GM12891 (cell line): ENCODE data around the gene MRTFB.

Experiments used
- POLR2A ChIP-seq: IDR thresholded peaks from 2 replicates; pipeline ENCODE4 v1.6.1; 2011; ENCODE audit warnings: low read depth, low read length, control low read depth
- POLR2AphosphoS5 ChIP-seq: IDR thresholded peaks from 2 replicates; pipeline ENCODE4 v1.6.1; 2011; ENCODE audit warnings: low read depth, low read length, control low read depth
- POU2F2 ChIP-seq: IDR thresholded peaks from 2 replicates; pipeline ENCODE4 v1.6.1; 2011; ENCODE audit warnings: low read depth, mild to moderate bottlenecking, control low read depth, low read length, moderate library complexity

DNA sequence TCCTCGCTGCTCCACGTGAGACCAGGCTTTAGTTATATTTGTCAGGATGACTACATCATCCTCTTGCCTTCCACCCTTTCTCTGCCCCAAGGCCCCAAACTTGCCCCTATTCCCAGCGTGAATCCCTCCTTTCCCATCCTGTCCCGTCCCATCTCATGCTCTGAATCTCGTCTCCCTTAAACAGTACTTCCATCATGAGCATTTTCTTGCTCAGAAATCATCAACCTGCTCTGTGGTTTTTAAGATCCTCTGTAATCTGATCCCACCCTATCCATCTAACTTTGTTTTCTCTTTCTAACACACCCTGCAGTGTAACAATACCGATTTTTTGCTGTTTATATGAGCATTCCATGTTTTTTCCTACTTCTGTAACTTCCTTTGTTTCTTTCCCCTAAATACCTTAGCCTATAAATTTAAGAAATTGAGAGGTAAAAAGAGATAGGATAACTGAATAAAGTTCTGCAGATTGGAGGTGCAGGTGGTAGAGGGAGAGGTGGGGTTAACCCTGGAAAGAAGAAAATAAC lies 39.7 kb downstream of the MRTFB start:
- TF ChIP-seq POLR2A (no peak), POLR2AphosphoS5 (no peak), POU2F2 (no peak)
